HG03457 (cell line): ENCODE results near the gene GRID1.
"Not testable (repeated sequence)": the region's sequence is repeated elsewhere in the genome, so short reads cannot be mapped to it uniquely, and the experiment has no call there.

Experiments used
- ATAC-seq: cut with Tn5 transposase; IDR thresholded peaks from one replicate; pipeline ENCODE4 v1.9.1; 2021; ENCODE audit warnings: moderate number of reproducible peaks; ENCODE audit not compliant: unreplicated experiment

GRID1 gene

DNA sequence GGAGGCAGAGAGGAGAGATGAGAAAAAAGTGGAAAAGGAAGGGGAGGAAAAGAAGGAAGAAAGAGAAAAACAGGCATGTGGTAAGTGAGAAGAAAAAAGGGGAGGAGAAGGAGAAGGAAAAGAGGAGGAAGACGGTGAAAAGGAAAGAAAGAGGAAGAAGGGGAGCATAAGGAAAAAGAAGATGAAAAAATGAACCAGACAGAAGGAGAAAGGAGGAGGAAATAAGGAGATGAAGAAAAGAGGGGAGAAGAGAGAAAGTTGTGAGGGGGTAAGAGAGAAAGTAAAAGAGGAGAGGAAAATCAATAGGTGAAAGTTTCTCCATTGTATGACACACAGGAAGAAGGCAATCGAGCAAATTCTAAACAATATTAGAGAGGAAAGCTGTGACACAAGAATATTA is 663.8 kb downstream of the GRID1 start:
- ATAC-seq: no peak

GRCh38 chr10:85699066-85699465 is 667.5 kb downstream of the GRID1 start:
- not testable (repeated sequence) for ATAC-seq

GRCh38 chr10:85696893-85697292 is 669.7 kb downstream of the GRID1 start:
- no peak for ATAC-seq

- ATAC-seq: no peak
Measured at GRCh38 chr10:85682621-85683020, 684.0 kb downstream of the GRID1 start.

GRCh38 chr10:85679710-85680109 is 686.9 kb downstream of the GRID1 start:
- ATAC-seq: no peak

- no peak for ATAC-seq
Measured at GRCh38 chr10:85679061-85679460, 687.5 kb downstream of the GRID1 start.

GRCh38 chr10:85674851-85675250 is 691.7 kb downstream of the GRID1 start:
- ATAC-seq: no peak

DNA sequence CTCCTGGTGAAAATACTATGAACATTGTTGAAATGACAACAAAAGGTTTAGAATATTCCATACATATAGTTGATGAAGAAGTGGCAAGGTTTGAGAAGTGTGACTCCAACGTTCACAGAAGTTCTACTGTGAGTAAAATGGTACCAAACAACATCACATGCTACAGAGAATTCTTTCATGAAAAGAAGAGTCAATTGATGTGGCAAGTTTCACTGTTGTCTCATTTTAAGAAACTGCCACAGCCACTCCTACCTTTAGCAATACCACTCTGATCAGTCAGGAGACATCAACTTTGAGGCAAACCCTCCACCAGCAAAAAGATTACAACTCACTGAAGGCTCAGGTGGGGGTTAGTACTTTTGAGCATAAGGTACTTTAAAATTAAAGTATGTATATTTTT is 693.3 kb downstream of the GRID1 start:
- no peak for ATAC-seq

GRCh38 chr10:85671530-85671929 is 695.1 kb downstream of the GRID1 start:
- ATAC-seq: no peak

GRCh38 chr10:85668522-85668921 is 698.1 kb downstream of the GRID1 start:
- no peak for ATAC-seq

GRCh38 chr10:85667638-85668233 is 698.9 kb downstream of the GRID1 start:
- no peak for ATAC-seq

- ATAC-seq: no peak
Measured at GRCh38 chr10:85666987-85667386, 699.6 kb downstream of the GRID1 start.

DNA sequence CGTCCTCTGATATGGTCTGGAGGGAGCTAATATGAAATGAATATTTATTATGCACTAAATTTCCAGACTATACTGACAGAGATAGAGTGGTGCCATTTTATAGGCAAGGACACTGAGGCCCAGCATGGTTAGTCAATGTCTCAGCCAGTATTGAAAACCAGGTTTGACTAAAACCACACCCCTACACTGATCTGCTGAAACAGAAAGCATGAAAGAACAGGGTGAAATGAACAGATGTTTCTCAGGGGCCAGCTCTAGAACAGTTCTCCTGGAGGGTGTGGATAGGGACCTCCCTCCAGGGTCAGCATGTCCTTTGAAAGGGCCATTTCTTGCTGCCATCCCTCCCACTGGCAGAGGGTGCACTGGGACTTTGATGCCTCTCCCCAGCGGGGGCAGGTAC is 700.5 kb downstream of the GRID1 start:
- ATAC-seq: no peak

GRCh38 chr10:85665681-85666080 is 700.9 kb downstream of the GRID1 start:
- no peak for ATAC-seq

DNA sequence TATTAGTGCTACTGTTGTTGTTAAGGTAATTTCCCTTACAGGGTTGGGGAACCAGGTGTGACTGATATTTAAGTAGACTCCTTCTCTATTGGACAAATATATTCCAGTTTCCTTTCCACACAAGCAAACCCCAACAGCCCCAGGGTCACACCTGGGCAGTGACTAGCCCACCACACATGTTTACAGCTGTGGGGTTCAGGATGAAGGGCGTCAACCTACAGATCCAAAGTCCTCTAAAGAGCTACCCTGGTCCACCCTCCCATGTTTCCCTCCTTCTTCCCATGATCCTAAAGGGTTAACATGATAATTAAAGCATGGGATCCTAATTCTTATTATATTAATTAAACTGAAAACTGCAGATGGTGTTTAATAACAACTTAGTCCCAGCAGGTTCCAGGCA is 701.5 kb downstream of the GRID1 start:
- ATAC-seq: no peak

DNA sequence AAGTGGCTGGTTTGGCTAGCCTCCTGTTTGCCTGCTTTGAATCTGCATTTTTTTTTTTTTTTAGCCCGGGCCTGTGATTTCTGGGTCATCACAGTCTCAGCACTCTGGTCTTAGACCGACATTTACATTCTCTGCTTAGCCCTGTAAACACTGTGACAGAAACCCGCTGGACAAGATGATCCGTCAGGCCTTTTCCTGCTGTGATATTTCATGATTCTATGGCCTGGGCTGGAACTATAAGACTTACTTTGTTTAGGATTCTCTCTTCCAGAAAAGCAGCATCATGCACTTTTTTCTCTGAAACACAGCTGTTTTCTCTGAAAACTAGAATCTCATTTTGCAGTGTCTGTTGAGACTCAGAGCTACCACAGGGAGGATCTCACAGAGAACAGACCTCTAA is 705.5 kb downstream of the GRID1 start:
- ATAC-seq: no peak

- no peak for ATAC-seq
Measured at GRCh38 chr10:85659331-85659730, 707.3 kb downstream of the GRID1 start.

DNA sequence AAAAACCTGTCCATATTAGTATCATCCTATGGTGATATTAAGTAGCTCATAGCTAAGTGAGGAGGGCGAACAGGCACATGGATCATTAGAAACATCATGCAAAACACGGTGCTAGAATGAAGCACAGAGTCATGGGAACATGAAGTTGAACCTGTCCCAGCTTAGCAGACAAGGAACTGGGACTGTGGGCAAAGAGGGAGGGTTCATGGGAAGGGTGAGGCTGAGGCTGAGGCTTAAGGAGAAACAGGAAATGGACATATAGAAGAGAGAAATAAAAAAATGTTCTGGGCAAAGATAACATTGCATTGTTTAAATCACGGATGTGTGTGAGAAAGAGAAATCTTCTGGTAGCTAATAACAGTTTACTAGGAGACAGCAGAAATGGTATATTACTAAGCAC is 708.1 kb downstream of the GRID1 start:
- no peak for ATAC-seq

DNA sequence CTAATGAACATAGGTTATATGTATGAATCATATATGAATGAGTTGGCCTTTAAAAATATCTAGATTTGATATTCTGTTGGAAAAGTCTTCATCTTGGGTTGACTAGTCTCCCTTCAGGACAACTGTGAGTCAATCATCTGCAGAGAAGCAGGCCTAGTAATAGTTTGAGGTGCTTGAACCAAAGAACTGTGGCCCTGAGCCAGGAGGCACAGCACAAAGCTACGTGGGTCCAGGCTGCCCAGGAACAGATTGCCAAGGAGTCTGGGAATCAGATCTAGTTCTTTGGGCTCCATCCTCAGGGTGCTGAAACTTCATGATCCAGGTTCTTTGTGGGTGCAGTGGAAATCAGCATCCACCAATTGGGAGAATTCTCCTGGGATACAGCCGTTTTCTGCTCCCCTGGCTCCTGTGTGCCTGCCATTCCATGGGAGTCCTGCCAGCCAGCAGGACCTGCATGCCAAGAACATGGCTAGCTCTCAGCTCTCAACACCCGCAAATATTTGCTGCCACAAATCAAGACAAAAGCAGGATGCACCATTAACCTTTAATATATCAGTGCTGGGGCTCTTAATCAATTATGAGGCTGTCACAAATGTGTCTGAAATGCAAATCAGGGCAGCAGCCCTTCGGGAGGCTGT is 709.0 kb downstream of the GRID1 start:
- no peak for ATAC-seq

GRCh38 chr10:85655411-85655810 is 711.2 kb downstream of the GRID1 start:
- no peak for ATAC-seq

- ATAC-seq: no peak
Measured at GRCh38 chr10:85651497-85651882, 715.1 kb downstream of the GRID1 start.

GRCh38 chr10:85650791-85651496 is 715.7 kb downstream of the GRID1 start:
- ATAC-seq: no peak
